Measurements from ENCODE around the gene DAB1.

DAB1 gene

DNA sequence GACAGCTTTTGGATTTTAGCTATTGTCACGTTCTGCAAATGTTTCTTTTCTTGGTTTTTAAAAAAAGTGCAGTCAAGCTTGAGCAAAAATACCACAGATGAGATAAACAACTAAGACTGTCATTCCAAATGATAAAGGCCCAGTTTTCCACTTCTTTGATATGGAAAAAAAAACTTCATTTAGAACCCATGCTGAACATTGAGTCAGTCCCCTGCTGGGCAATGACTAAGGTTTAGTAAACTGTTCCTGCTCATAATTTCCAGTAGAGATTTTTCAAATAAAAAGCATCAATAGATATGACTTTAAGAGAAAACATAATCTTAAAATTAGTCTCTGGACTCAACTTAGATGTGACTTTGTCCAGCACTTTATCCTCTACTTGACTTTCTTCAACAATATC, 290.2 kb downstream of the DAB1 start:
- H3K4me3 ChIP-seq (ENCODE audit: low read length in 2 of 2), result no peak overlapping the region
- H2BK12ac ChIP-seq (ENCODE audit: low read length), result no peak overlapping the region
- no peaks in the 10 kb centered on the region for H3K9me3 ChIP-seq (replicated peaks in 1 of 2; ENCODE audit: control insufficient read depth in 2 of 2, insufficient read depth in 1 of 2, low read depth in 1 of 2, low read length in 2 of 2)
- peaks cover 0 to 2% of the 10 kb centered on the region in 2 donors for H3K4me1 ChIP-seq (ENCODE audit: control insufficient read depth in 2 of 2, insufficient read depth in 1 of 2, low read depth in 1 of 2, low read length in 2 of 2)
- no peak overlapping the region for H3K14ac ChIP-seq (ENCODE audit: low read length)
- DNase-seq (ENCODE audit: low spot score), result no peak
- H3K27ac ChIP-seq (replicated peaks; ENCODE audit: low read length), result no peak overlapping the region
- H3K79me1 ChIP-seq (ENCODE audit: low read depth, low read length), result no peaks in the 10 kb centered on the region
- H3K27me3 ChIP-seq (ENCODE audit: control insufficient read depth in 3 of 3, insufficient read depth in 3 of 3, low read depth in 1 of 3, low read length in 3 of 3), result no peaks in the 10 kb centered on the region
- H4K8ac ChIP-seq (ENCODE audit: low read depth, low read length), result no peak overlapping the region
- H2BK5ac ChIP-seq (ENCODE audit: low read length), result no peak overlapping the region
- H3K23ac ChIP-seq (ENCODE audit: low read depth, low read length, poor library complexity), result no peak overlapping the region
- H3K4me2 ChIP-seq (ENCODE audit: insufficient read depth, low read length, poor library complexity, severe bottlenecking), result no peak overlapping the region
- no CpG with 5 or more reads among the region's 1 CpG for WGBS, 2 donors (ENCODE audit: extremely low coverage in 2 of 2, insufficient read length in 2 of 2, insufficient replicate concordance in 1 of 2)
- H3K9ac ChIP-seq (ENCODE audit: low read depth, low read length, poor library complexity), result no peak overlapping the region
- no peak overlapping the region for H3K4ac ChIP-seq (ENCODE audit: low read length)
- H2AK5ac ChIP-seq (ENCODE audit: low read depth, low read length), result no peak overlapping the region
- no peak overlapping the region for H2BK120ac ChIP-seq (ENCODE audit: low read depth, low read length)
- H4K91ac ChIP-seq (ENCODE audit: low read depth, low read length, poor library complexity), result no peak overlapping the region
- no peak overlapping the region for H2AFZ ChIP-seq (ENCODE audit: low read length)
- no peaks in the 10 kb centered on the region for H3K36me3 ChIP-seq (replicated peaks in 1 of 2; ENCODE audit: control insufficient read depth in 2 of 2, insufficient read depth in 2 of 2, low read length in 2 of 2)
- H2BK15ac ChIP-seq (ENCODE audit: low read length), result no peak overlapping the region
- H3K18ac ChIP-seq (ENCODE audit: low read length), result no peak overlapping the region

DNA sequence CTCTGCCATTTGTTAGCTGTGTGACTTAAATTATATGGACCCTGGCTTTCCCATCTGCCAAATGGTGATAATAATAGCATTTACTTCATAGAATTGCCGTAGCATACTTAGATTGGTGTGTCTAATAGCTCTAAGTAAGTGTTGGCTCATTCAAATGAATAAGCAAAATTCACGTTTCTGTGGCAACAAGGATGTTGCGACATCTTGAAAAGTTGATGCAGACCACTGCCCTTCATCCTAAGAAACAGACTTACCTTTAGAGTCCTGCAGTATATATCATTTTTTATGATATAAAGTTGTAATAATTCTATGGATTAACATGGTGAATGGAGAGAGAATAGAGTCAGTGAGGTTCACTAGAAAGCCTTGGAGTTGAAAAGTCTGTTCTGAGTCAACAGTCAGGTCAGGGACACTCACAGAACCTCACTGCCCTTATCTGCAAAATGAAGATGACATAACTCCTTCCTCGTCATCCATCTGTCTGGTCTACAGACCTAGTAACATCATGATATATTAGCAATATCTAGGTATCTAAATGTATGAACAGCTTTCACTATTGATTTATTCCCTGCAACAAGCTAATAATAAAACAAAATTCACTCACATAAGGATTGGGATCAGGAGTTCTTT, 290.8 kb downstream of the DAB1 start:
- Histone ChIP-seq H3K36me3 (replicated peaks in 1 of 2; ENCODE audit: control insufficient read depth in 2 of 2, insufficient read depth in 2 of 2, low read length in 2 of 2) (no peaks in the 10 kb centered on the region), H2BK5ac (ENCODE audit: low read length) (no peak overlapping the region), H3K4me2 (ENCODE audit: insufficient read depth, low read length, poor library complexity, severe bottlenecking) (no peak overlapping the region), H2AK5ac (ENCODE audit: low read depth, low read length) (no peak overlapping the region), H3K4ac (ENCODE audit: low read length) (no peak overlapping the region), H2BK120ac (ENCODE audit: low read depth, low read length) (no peak overlapping the region), H2AFZ (ENCODE audit: low read length) (no peak overlapping the region), H3K9ac (ENCODE audit: low read depth, low read length, poor library complexity) (no peak overlapping the region), H4K8ac (ENCODE audit: low read depth, low read length) (no peak overlapping the region), H3K23ac (ENCODE audit: low read depth, low read length, poor library complexity) (no peak overlapping the region), H4K91ac (ENCODE audit: low read depth, low read length, poor library complexity) (no peak overlapping the region), H2BK15ac (ENCODE audit: low read length) (no peak overlapping the region), H3K14ac (ENCODE audit: low read length) (no peak overlapping the region), H3K4me3 (ENCODE audit: low read length in 2 of 2) (no peak overlapping the region), H2BK12ac (ENCODE audit: low read length) (no peak overlapping the region), H3K27me3 (ENCODE audit: control insufficient read depth in 3 of 3, insufficient read depth in 3 of 3, low read depth in 1 of 3, low read length in 3 of 3) (no peaks in the 10 kb centered on the region), H3K9me3 (replicated peaks in 1 of 2; ENCODE audit: control insufficient read depth in 2 of 2, insufficient read depth in 1 of 2, low read depth in 1 of 2, low read length in 2 of 2) (no peaks in the 10 kb centered on the region), H3K79me1 (ENCODE audit: low read depth, low read length) (no peaks in the 10 kb centered on the region), H3K18ac (ENCODE audit: low read length) (no peak overlapping the region), H3K27ac (replicated peaks; ENCODE audit: low read length) (no peak overlapping the region), H3K4me1 (ENCODE audit: control insufficient read depth in 2 of 2, insufficient read depth in 1 of 2, low read depth in 1 of 2, low read length in 2 of 2) (peaks cover 0 to 2% of the 10 kb centered on the region in 2 donors)
- no CpG with 5 or more reads among the region's 4 CpGs for WGBS, 2 donors (ENCODE audit: extremely low coverage in 2 of 2, insufficient read length in 2 of 2, insufficient replicate concordance in 1 of 2)
- no peak for DNase-seq (ENCODE audit: low spot score)

DNA sequence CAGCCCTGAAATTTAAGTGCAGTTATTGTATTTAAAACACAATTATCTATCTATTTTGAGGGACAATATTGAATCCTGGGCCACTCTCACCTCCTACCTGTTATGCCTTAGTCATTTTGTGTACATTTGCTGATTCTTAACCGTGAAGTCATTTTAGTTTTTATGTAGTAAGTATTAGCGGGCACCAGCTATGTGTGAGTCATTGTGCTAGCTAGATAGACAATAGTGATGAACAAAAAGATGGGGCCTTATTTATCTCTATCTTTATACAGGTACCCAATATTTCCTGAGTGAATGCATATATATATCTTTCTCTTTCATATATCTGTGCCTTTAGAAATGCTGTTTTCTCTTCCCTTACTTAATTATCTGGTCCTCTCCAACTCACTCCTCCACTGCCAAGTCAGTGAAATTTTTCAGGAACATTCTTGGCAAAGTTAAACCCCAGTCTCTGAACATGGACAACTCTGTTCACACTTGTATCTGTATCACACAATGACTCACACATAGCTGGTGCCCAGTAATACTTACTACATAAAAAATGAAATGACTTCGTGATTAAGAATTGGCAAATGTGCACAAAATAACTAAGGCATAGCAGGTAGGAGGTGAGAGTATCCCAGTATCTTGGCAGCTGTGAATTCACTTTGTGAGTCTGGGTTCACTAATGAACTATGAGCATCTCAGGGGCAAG, 292.0 kb downstream of the DAB1 start:
- no peak overlapping the region for H2BK5ac ChIP-seq (ENCODE audit: low read length)
- H3K9ac ChIP-seq (ENCODE audit: low read depth, low read length, poor library complexity), result no peak overlapping the region
- no peaks in the 10 kb centered on the region for H3K79me1 ChIP-seq (ENCODE audit: low read depth, low read length)
- no peaks in the 10 kb centered on the region for H3K36me3 ChIP-seq (replicated peaks in 1 of 2; ENCODE audit: control insufficient read depth in 2 of 2, insufficient read depth in 2 of 2, low read length in 2 of 2)
- no peak overlapping the region for H3K27ac ChIP-seq (replicated peaks; ENCODE audit: low read length)
- H3K4me3 ChIP-seq (ENCODE audit: low read length in 2 of 2), result no peak overlapping the region
- no peak overlapping the region for H3K23ac ChIP-seq (ENCODE audit: low read depth, low read length, poor library complexity)
- no peak overlapping the region for H3K4me2 ChIP-seq (ENCODE audit: insufficient read depth, low read length, poor library complexity, severe bottlenecking)
- no peak for DNase-seq (ENCODE audit: low spot score)
- no peak overlapping the region for H2BK12ac ChIP-seq (ENCODE audit: low read length)
- no peak overlapping the region for H3K4ac ChIP-seq (ENCODE audit: low read length)
- no peak overlapping the region for H2BK15ac ChIP-seq (ENCODE audit: low read length)
- no peaks in the 10 kb centered on the region for H3K27me3 ChIP-seq (ENCODE audit: control insufficient read depth in 3 of 3, insufficient read depth in 3 of 3, low read depth in 1 of 3, low read length in 3 of 3)
- no peak overlapping the region for H2BK120ac ChIP-seq (ENCODE audit: low read depth, low read length)
- no CpG with 5 or more reads among the region's 3 CpGs for WGBS, 2 donors (ENCODE audit: extremely low coverage in 2 of 2, insufficient read length in 2 of 2, insufficient replicate concordance in 1 of 2)
- no peak overlapping the region for H4K8ac ChIP-seq (ENCODE audit: low read depth, low read length)
- H4K91ac ChIP-seq (ENCODE audit: low read depth, low read length, poor library complexity), result no peak overlapping the region
- no peak overlapping the region for H3K14ac ChIP-seq (ENCODE audit: low read length)
- no peak overlapping the region for H2AFZ ChIP-seq (ENCODE audit: low read length)
- H3K18ac ChIP-seq (ENCODE audit: low read length), result no peak overlapping the region
- no peaks in the 10 kb centered on the region for H3K9me3 ChIP-seq (replicated peaks in 1 of 2; ENCODE audit: control insufficient read depth in 2 of 2, insufficient read depth in 1 of 2, low read depth in 1 of 2, low read length in 2 of 2)
- no peak overlapping the region for H2AK5ac ChIP-seq (ENCODE audit: low read depth, low read length)
- H3K4me1 ChIP-seq (ENCODE audit: control insufficient read depth in 2 of 2, insufficient read depth in 1 of 2, low read depth in 1 of 2, low read length in 2 of 2), result peaks cover 0 to 2% of the 10 kb centered on the region in 2 donors

DNA sequence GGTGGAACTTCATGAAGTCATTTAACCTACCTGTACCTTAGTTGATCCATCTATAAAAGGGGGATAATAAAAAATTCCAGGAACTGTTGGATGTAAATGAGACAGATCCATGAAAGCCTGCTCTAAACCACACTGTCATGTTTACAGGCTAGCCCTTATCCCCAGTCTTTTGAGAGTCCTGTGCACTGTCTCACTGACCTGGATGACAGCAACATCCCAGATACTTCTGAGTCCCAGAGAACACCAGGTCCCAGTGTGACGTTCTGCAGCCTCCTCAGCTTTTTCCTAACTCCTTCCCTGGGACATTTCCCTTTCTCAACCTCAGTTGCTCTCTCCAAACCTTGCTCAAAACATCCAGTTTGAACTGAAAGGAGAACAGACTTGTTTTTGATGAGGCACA, 292.6 kb downstream of the DAB1 start:
- Histone ChIP-seq H3K4ac (ENCODE audit: low read length) (no peak overlapping the region), H2BK120ac (ENCODE audit: low read depth, low read length) (no peak overlapping the region), H3K36me3 (replicated peaks in 1 of 2; ENCODE audit: control insufficient read depth in 2 of 2, insufficient read depth in 2 of 2, low read length in 2 of 2) (no peaks in the 10 kb centered on the region), H3K27ac (replicated peaks; ENCODE audit: low read length) (no peak overlapping the region), H3K27me3 (ENCODE audit: control insufficient read depth in 3 of 3, insufficient read depth in 3 of 3, low read depth in 1 of 3, low read length in 3 of 3) (no peaks in the 10 kb centered on the region), H2AFZ (ENCODE audit: low read length) (no peak overlapping the region), H3K18ac (ENCODE audit: low read length) (no peak overlapping the region), H3K79me1 (ENCODE audit: low read depth, low read length) (no peaks in the 10 kb centered on the region), H2AK5ac (ENCODE audit: low read depth, low read length) (no peak overlapping the region), H3K23ac (ENCODE audit: low read depth, low read length, poor library complexity) (no peak overlapping the region), H4K8ac (ENCODE audit: low read depth, low read length) (no peak overlapping the region), H3K14ac (ENCODE audit: low read length) (no peak overlapping the region), H2BK12ac (ENCODE audit: low read length) (no peak overlapping the region), H3K4me3 (ENCODE audit: low read length in 2 of 2) (no peak overlapping the region), H3K9me3 (replicated peaks in 1 of 2; ENCODE audit: control insufficient read depth in 2 of 2, insufficient read depth in 1 of 2, low read depth in 1 of 2, low read length in 2 of 2) (no peaks in the 10 kb centered on the region), H4K91ac (ENCODE audit: low read depth, low read length, poor library complexity) (no peak overlapping the region), H3K9ac (ENCODE audit: low read depth, low read length, poor library complexity) (no peak overlapping the region), H2BK5ac (ENCODE audit: low read length) (no peak overlapping the region), H3K4me2 (ENCODE audit: insufficient read depth, low read length, poor library complexity, severe bottlenecking) (no peak overlapping the region), H3K4me1 (ENCODE audit: control insufficient read depth in 2 of 2, insufficient read depth in 1 of 2, low read depth in 1 of 2, low read length in 2 of 2) (peaks cover 0 to 2% of the 10 kb centered on the region in 2 donors), H2BK15ac (ENCODE audit: low read length) (no peak overlapping the region)
- WGBS, 2 donors (ENCODE audit: extremely low coverage in 2 of 2, insufficient read length in 2 of 2, insufficient replicate concordance in 1 of 2), result no CpG with 5 or more reads among the region's 1 CpG
- DNase-seq (ENCODE audit: low spot score), result no peak

Measured in neuronal stem cell (in vitro differentiated cells).